ENCODE measurements around the gene SLC6A12. TPM values are rescaled to one million over a fixed set of nuclear protein-coding genes. Genes with fewer than 3 reads are reported as not detected.

The SLC6A12 gene
- polyA plus RNA-seq, 1 donor from 2014 or later = 0.15 TPM

DNA sequence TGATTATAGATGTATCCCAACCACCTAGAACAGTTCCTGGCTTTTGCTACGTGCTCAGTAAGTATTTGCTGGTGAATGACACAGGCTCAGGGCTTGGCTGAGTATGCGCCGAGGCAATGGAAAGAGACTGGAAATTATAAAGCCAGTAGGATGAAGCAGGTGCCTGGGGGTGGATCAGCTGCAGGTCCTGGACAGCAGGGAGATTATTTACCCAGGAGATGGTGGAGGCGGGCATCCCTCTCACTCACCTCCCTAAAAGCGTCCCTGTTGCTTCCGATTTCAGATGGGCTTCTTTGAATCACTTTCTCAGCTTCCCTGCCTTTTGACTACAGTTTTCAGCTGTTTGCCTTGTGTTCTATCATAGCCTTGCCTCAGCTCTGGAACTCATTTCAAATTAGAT is 42.3 kb upstream of the SLC6A12 start:
- Histone ChIP-seq H3K4me3 (ENCODE audit: low read length) (no peak overlapping the region), H3K9ac (ENCODE audit: low read length) (no peak overlapping the region), H3F3A (ENCODE audit: insufficient read depth, low read length, poor library complexity, severe bottlenecking) (no peaks in the 10 kb centered on the region), H3K27ac (ENCODE audit: low read length) (no peak overlapping the region), H2AFZ (ENCODE audit: low read depth, low read length) (no peak overlapping the region), H3K9me3 (ENCODE audit: low read length) (no peaks in the 10 kb centered on the region), H4K20me1 (ENCODE audit: insufficient read depth) (no peaks in the 10 kb centered on the region), H3K4me2 (ENCODE audit: low read length) (no peak overlapping the region), H3K27me3 (ENCODE audit: insufficient read depth, low read depth, low read length) (no peaks in the 10 kb centered on the region), H3K36me3 (ENCODE audit: insufficient read depth, low read length) (no peaks in the 10 kb centered on the region), H3K9me2 (ENCODE audit: insufficient read depth, low read length) (no peaks in the 10 kb centered on the region), H3K79me2 (replicated peaks; ENCODE audit: insufficient read depth, low read length) (no peaks in the 10 kb centered on the region)
- TF ChIP-seq, protein P1, sequence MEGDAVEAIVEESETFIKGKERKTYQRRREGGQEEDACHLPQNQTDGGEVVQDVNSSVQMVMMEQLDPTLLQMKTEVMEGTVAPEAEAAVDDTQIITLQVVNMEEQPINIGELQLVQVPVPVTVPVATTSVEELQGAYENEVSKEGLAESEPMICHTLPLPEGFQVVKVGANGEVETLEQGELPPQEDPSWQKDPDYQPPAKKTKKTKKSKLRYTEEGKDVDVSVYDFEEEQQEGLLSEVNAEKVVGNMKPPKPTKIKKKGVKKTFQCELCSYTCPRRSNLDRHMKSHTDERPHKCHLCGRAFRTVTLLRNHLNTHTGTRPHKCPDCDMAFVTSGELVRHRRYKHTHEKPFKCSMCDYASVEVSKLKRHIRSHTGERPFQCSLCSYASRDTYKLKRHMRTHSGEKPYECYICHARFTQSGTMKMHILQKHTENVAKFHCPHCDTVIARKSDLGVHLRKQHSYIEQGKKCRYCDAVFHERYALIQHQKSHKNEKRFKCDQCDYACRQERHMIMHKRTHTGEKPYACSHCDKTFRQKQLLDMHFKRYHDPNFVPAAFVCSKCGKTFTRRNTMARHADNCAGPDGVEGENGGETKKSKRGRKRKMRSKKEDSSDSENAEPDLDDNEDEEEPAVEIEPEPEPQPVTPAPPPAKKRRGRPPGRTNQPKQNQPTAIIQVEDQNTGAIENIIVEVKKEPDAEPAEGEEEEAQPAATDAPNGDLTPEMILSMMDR (IDR thresholded peaks at IDR 0.05; ENCODE audit: poor library complexity, severe bottlenecking) = no peak
- no peak for TF ChIP-seq EZH2 (IDR thresholded peaks at IDR 0.05; ENCODE audit: borderline replicate concordance, insufficient read depth, low read length, poor library complexity, severe bottlenecking)
- TF ChIP-seq, protein P2, sequence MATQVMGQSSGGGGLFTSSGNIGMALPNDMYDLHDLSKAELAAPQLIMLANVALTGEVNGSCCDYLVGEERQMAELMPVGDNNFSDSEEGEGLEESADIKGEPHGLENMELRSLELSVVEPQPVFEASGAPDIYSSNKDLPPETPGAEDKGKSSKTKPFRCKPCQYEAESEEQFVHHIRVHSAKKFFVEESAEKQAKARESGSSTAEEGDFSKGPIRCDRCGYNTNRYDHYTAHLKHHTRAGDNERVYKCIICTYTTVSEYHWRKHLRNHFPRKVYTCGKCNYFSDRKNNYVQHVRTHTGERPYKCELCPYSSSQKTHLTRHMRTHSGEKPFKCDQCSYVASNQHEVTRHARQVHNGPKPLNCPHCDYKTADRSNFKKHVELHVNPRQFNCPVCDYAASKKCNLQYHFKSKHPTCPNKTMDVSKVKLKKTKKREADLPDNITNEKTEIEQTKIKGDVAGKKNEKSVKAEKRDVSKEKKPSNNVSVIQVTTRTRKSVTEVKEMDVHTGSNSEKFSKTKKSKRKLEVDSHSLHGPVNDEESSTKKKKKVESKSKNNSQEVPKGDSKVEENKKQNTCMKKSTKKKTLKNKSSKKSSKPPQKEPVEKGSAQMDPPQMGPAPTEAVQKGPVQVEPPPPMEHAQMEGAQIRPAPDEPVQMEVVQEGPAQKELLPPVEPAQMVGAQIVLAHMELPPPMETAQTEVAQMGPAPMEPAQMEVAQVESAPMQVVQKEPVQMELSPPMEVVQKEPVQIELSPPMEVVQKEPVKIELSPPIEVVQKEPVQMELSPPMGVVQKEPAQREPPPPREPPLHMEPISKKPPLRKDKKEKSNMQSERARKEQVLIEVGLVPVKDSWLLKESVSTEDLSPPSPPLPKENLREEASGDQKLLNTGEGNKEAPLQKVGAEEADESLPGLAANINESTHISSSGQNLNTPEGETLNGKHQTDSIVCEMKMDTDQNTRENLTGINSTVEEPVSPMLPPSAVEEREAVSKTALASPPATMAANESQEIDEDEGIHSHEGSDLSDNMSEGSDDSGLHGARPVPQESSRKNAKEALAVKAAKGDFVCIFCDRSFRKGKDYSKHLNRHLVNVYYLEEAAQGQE (IDR thresholded peaks at IDR 0.05; ENCODE audit: borderline replicate concordance) = no peak
- TF ChIP-seq MXI1 (conservative IDR thresholded peaks at IDR 0.05; ENCODE audit: poor library complexity, severe bottlenecking) = no peak
- no peak for TF ChIP-seq POLR2AphosphoS5 (IDR thresholded peaks at IDR 0.05)
- no peak for TF ChIP-seq EP300 (conservative IDR thresholded peaks at IDR 0.05; ENCODE audit: poor library complexity, severe bottlenecking)
- no peak for TF ChIP-seq TAF1 (IDR thresholded peaks at IDR 0.05; ENCODE audit: low read depth)
- TF ChIP-seq RAD21 (conservative IDR thresholded peaks at IDR 0.05) = no peak
- no peak for TF ChIP-seq SMC3 (conservative IDR thresholded peaks at IDR 0.05; ENCODE audit: poor library complexity)

DNA sequence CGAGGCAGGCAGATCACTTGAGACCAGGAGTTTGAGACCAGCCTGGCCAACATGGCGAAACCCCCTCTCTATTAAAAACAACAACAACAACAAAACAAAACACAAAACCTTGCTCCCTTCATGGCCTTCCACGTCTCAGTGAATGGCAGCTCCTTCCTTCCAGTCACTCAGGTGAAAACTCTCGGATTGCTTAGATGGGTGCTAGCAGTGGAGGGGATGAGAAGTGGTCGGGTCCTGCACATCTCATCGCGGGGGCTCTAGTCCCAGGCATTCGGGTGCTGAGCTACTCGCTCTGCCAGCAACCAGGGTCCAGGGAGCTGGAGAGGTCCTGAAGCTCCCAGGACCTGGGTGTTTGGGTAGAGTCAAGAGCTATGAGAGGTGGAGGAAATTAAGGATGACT is 41.0 kb upstream of the SLC6A12 start:
- no peaks in the 10 kb centered on the region for H3K79me2 ChIP-seq (replicated peaks; ENCODE audit: insufficient read depth, low read length)
- no peak for TF ChIP-seq POLR2AphosphoS5 (IDR thresholded peaks at IDR 0.05)
- TF ChIP-seq, protein P1 (IDR thresholded peaks at IDR 0.05; ENCODE audit: poor library complexity, severe bottlenecking) = no peak
- no peak for TF ChIP-seq TAF1 (IDR thresholded peaks at IDR 0.05; ENCODE audit: low read depth)
- TF ChIP-seq, protein P2 (IDR thresholded peaks at IDR 0.05; ENCODE audit: borderline replicate concordance) = no peak
- TF ChIP-seq RAD21 (conservative IDR thresholded peaks at IDR 0.05) = no peak
- TF ChIP-seq EZH2 (IDR thresholded peaks at IDR 0.05; ENCODE audit: borderline replicate concordance, insufficient read depth, low read length, poor library complexity, severe bottlenecking) = no peak
- TF ChIP-seq SMC3 (conservative IDR thresholded peaks at IDR 0.05; ENCODE audit: poor library complexity) = no peak
- TF ChIP-seq MXI1 (conservative IDR thresholded peaks at IDR 0.05; ENCODE audit: poor library complexity, severe bottlenecking) = no peak
- no peak for TF ChIP-seq EP300 (conservative IDR thresholded peaks at IDR 0.05; ENCODE audit: poor library complexity, severe bottlenecking)
- no peak overlapping the region for H3K4me3 ChIP-seq (ENCODE audit: low read length)
- no peak overlapping the region for H3K4me2 ChIP-seq (ENCODE audit: low read length)
- no peaks in the 10 kb centered on the region for H3K27me3 ChIP-seq (ENCODE audit: insufficient read depth, low read depth, low read length)
- H3K9me3 ChIP-seq (ENCODE audit: low read length) = no peaks in the 10 kb centered on the region
- no peaks in the 10 kb centered on the region for H3F3A ChIP-seq (ENCODE audit: insufficient read depth, low read length, poor library complexity, severe bottlenecking)
- no peak overlapping the region for H3K9ac ChIP-seq (ENCODE audit: low read length)
- H3K9me2 ChIP-seq (ENCODE audit: insufficient read depth, low read length) = no peaks in the 10 kb centered on the region
- H4K20me1 ChIP-seq (ENCODE audit: insufficient read depth) = no peaks in the 10 kb centered on the region
- no peaks in the 10 kb centered on the region for H3K36me3 ChIP-seq (ENCODE audit: insufficient read depth, low read length)
- H2AFZ ChIP-seq (ENCODE audit: low read depth, low read length) = no peak overlapping the region
- H3K27ac ChIP-seq (ENCODE audit: low read length) = no peak overlapping the region
